NCI-H345 treated with DMSO at 0.1 percent for 48 hours (cell line): ENCODE data around the gene IDE.

Experiments
- DNase-seq: peaks from one replicate; lab custom pipeline; 2025; ENCODE audit not compliant: unreplicated experiment; lab: John Stamatoyannopoulos, UW

The IDE gene

DNA sequence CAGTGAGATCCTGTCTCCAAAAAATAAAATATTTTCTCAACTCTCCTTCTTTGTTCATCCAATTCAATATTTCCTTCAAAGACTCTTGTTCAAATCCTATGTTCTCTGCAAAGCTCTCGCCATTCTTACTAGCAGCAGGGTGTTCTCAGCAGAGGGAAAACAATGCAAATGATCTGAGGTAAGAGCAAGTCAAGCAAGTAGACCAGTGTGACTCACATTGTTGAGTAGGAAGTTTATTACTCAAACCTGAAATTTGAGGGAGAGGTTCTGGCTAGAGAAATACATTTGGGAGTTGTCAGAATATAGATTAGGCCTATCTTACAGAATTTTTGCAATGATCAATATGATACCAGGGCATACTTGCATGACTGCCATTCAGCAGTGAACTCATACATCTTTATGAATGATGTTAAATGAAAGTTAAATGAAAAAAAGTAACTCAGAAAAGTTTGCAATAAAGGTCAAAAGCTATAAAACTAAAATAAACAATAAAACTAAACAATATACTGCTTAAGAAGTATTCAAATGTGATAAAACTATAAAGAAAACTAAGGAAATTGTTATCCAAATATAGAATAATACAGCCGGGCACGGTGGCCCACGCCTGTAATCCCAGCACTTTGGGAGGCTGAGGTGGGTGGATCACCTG lies 5.8 kb downstream of the IDE start:
- no peak for DNase-seq

DNA sequence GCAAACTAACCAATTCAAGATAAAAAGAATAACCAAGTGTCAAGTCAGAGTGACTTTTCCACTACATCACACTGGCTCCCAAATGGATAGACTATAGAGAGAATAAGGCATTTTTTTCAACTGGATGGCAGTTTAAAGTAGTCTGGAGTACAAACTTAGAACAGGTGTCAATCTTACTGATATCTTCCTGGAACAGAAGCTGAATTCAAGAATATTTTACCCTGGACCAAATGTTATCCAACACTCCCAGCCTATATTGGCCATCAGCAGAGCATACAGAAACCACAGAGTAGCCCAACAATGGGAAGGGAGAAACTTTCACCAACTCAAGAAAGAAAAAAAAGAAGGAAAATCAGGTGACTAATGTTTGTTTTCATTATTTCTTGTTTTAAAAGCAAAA lies 11.5 kb downstream of the IDE start:
- DNase-seq = no peak

DNA sequence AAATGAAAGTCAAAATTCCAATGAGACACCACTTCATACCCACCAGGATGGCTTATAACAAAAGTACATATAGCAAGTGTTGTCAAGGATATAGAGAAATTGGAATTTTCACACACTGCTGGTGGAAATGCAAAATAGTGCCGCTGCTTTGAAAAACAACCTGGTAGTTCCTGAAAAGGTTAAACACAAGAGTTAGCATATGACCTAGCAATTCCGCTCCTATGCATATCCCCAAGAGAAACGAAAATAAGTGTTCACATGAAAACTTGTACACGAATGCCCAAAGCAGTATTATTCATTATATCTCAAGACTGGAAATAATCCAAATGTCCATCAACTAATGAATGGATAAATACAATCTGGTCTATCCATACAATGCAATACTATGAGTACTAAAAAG lies 14.8 kb downstream of the IDE start:
- DNase-seq = no peak

DNA sequence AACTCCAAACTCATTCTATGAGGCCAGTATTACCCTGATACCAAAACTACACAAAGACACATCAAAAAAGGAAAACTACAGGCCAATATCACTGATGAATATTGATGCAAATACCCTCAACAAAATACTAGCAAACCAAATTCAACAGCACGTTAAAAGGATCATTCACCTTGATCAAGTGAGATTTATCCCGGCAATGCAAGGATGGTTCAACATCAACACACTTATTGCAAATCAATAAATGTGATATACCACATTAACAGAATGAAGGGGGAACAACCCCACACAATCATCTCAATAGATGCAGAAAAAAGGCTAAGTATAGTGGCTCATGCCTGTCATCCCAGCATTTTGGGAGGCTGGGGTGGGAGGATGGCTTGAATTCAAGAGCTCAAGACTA lies 19.9 kb downstream of the IDE start:
- no peak for DNase-seq

DNA sequence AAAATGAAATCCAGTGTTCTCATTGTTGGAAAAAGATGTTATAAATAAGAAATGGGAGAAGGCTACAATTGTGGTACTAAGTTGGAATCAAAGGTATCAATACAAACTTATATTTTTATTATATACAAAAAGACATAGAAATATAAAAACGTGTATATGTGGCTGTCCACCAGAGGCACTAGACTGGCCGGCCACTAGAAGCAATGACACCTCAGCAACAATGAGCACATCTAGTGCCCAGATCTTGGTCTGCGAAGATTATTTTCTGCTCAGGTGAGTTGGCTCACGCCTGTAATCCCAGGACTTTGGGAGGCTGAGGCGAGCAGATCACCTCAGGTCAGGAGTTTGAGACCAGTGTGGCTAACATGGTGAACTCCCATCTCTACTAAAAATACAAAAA lies 21.6 kb downstream of the IDE start:
- DNase-seq = no peak

DNA sequence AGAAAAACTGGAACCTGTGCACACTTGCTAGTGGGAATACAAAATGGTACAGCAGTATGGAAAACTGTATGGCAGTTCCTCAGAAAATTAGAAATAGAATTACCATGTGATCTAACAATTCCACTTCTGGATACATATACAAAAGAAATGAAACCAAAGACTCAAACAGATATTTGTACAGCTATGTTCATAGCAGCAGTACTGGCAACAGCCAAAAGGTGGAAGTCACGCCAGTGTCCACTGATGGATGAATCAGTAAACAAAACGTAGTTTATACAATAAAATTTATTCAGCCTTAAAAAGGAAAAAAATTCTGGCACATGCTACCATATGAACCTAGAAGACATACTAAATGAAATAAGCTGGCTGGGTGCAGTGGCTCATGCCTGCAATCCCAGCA lies 23.0 kb downstream of the IDE start:
- DNase-seq = no peak

- no peak for DNase-seq
Measured at GRCh38 chr10:92547676-92548075, 26.2 kb downstream of the IDE start.

- DNase-seq = no peak
Measured at GRCh38 chr10:92545556-92545955, 28.3 kb downstream of the IDE start.

DNA sequence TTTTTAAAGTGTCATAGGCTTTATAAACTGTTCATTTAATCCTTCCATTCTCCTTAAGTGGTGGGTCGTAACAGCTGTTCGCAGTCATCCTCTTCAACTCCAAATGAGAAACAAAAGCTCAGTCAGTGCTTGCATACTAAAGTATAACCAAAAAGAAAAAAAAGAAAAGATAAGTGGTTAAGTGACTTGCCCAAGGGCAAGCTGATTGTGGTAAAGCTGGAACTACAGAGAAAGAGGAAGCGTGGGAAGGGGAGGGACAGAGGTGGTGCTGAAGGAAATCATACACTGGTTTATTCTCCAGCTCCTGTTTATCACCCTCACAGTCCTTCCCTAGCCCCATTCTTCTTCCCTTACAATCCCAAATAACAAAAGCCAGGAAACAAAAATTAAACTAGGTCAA lies 29.6 kb downstream of the IDE start:
- peak; percentile 47 for DNase-seq

- no peak for DNase-seq
Measured at GRCh38 chr10:92542458-92542857, 31.4 kb downstream of the IDE start.

GRCh38 chr10:92541583-92541982 lies 32.3 kb downstream of the IDE start:
- DNase-seq = no peak

DNA sequence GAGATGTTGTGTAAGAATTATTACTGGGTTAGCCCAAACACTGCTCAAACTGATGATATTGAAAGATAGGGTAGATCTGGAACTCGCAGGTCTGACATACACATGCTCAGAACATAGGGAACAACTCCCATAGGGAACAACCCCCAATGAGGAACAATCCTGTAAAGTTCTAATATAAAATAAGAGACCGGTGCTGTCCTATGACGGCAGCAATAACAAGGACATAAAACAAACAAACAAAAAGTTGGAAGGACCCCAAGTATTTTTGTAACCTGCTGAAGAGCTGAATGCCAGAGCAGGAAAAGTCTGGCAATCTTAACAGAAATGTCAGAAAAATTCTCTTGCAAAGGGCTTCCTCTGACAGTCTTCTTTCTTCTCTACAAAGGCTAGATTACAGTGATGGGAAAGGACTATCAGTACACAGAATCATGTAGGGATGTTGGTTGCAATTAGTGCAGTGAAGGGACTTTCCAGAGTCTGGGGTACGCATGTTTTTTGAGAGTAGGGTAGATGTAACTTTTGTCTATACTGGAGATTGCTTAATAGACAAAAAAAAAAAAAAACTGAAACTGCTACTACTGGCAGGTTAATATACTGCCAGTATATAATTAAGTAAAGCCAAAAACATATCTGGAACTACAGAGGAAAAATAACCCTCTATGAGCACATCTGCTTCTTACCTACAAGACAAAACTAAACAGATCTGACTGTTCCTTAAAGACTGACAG lies 35.5 kb downstream of the IDE start:
- DNase-seq = no peak

DNA sequence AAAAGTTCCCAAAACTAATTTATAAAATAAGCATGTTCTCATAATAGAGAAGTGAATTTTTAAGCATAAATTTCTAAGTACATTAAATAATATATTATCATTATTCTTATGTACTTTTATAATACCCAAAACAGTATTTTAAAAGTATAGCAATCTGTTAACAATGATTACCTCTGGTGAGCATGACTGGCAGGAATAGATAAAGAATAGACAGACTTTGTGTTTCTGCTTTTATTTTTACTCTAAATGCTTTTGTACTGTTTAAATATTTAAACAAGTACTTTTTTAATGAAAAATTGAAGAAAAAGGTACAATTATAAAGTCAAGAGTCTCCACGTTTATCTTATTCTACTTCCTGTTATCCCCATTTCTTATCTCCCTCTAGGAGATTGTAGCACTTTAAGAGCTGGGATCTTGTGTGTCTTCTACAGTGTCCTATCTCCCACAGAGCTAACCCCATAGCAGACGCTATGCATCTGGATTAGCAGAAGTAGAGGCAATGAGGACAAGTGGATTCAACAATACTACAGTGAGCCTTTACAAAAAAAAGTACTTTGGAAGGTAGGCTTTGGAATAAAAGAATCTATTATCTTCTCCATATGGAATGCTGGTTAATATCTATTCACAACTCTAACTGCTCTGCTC lies 42.9 kb downstream of the IDE start:
- no peak for DNase-seq

DNA sequence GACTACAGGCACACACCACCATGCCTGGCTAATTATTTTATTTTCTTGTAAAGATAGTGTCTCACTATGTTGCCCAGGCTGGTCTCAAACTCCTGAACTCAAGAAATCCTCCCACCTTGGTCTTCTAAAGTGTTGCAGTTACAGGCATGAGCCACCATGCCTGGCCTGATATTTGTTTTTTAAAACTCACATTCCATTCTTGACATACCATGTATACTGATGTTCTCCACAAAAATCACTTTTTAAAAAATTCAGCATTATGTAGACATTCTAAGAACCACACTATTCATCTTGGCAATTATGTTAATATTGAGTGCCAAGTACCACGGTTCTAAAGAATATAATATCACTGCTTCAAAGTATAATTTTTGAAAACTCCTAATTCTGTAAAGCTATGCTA lies 43.5 kb downstream of the IDE start:
- no peak for DNase-seq

GRCh38 chr10:92527716-92528115 lies 46.2 kb downstream of the IDE start:
- DNase-seq = no peak

GRCh38 chr10:92523639-92524038 lies 50.3 kb downstream of the IDE start:
- no peak for DNase-seq

DNA sequence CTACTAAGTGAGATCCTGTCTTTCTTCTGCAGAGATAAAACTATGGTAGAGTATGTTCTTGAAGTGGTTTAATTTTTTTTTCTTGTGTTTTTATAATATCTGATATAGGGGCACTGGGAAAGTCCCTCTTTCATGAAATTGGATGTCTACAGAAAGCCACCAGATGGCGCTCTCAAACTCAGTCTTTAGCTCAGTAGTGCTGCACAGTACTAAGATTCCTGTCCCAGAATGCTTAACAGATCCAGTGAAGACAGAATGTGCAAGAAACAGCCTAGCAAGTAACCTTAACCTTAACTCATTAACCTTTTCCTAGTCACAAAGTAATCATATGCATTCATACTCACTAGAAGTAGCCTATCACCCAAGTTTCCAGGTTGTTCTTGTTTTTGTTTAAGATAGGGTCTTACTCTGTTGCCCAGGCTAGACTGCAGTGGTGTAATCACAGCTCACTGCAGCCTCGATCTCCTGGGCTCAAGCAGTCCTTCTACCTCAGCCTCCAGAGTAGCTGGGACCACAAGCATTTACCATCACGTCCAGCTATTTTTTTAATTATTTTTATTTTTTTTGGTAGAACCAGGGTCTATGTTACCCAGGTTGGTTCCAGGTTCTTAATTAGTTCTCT lies 56.7 kb downstream of the IDE start:
- DNase-seq = peak; percentile 44

DNA sequence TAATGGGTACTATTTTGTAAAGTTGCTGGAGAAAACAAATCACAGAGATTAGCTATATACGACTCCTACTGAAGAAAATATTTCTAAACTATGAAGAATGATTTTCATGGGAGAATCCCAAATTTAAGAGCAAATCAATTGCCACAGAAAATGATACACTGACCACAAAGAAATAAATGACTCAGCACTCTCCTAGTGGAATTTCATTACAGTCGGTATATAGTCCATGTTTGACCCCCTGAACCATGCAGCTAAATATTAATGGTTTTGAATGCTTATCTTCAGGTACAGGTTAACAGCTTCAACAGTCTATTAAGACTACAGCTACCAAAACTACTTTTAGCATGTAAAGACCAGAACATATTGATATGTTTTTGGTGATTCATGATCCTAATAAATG lies 65.0 kb downstream of the IDE start:
- DNase-seq = no peak

DNA sequence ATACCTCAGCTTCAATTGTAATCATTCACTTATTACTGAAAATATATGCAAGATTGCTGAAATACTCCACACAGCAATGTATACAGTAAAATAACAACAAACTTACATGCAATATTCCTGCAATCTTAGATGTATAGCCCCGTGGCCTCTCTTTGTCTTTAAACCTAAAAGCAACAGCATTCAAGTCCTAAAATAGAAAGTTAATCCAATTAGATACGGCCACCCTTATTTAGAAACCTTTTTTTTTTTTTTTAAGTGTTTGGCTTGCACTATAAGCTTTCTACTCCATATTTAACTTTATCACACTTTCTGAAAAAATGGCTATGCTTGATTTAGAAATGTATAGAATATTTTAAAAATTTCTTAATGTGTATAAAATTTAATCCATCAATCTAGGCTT lies 67.6 kb downstream of the IDE start:
- no peak for DNase-seq

- DNase-seq = no peak
Measured at GRCh38 chr10:92505044-92505443, 68.8 kb downstream of the IDE start.

- DNase-seq = no peak
Measured at GRCh38 chr10:92502296-92502808, 71.5 kb downstream of the IDE start.

DNA sequence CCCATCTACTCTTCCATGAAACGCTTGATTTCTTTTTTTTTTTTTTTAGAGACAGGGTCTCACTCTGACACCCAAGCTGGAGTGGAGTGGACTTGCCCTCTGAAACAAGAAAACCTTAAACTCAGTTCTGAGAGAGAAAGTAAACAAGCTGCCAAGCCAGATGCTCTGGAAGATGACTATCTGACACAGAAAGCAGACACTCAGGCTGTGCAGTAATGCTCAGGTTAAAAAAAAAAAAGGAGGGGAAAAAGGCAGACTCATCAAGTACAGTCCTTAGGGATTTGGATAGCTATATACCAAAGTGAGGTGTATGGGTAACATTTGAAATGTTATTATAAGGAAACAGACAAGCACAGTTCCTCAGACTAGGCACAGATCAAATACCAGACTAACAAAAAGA lies 80.5 kb downstream of the IDE start:
- DNase-seq = no peak
